ENCODE results near the gene SRBD1.

The SRBD1 gene

DNA sequence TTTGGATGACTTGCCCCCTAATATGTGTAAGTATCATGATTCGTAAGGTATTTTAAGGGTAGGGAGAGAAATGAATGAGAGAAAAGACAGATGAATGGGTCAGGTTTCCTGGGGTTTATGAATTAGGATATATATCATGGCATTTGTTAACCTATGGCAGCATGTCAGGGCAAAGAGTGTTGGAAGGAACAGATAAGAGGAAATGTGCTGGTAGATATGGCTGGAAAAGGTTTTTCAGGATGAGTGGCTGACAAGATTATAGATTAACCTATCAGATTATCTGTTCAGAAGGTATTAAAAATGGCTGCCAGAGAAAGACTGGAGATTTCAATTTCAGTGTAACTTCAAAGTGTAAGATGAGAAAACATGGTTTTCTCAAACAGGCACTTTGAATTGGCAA is 67.8 kb downstream of the SRBD1 start:
- DNase-seq, result no peak

DNA sequence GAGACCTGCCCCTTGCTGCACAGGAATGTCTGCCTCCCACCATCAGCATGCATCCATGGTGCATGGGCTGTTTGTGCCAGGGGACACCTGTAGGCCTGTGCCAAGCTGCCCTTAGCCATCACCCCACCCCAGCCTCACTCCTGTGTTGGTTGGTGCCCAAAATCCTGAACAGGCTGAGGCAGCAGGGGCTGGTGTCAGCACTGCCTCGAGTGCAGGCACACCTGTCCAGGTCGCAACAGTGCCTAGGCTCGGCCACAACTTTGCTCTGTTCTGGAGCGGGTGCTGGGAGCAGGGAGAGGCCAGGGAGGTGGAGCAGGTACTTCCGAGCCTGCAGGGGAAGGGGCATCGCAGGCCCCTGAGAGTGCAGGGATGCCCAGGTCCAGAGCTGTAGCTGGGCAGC is 69.1 kb downstream of the SRBD1 start:
- no peak for DNase-seq

- no peak for DNase-seq
Observed at GRCh38 chr2:45541450-45541849, 69.6 kb downstream of the SRBD1 start.

DNA sequence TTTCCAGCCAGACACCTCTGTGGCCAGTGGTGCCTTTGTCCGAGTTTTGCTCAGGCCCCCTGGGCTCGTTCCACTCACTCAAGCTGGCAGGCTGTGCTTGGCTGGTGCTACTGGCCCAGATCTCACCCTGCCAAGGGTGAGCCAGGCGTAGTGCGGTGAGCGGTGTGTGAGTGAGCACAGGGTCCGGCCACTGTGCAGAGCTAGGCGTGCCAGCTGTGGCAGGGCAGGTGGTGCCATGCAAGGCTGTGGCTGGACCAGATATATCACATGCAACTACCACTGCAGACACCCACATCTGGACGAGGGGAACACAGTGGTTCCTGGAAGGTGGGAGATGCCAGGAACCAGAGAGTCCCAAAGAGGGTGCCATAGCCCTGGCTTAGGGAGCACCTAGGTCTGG is 70.1 kb downstream of the SRBD1 start:
- no peak for DNase-seq

DNA sequence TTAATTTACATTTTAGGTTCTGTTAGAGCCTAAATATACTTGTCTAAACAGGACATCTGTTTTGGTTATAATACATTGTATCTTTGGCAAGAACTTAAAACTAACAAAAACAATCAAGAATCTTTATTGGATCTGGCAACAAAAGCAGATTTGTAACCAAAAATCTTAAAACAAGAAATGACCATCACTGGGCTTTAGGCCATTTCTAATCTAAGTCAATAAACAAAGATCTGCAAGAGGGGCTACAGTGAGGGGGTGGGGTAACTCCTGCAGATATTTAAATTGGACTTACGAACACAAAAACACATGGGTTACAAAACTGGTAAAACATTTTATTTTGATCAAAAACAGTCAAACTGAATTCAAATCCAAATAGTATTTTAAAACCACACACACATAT is 77.3 kb downstream of the SRBD1 start:
- DNase-seq, result no peak

GRCh38 chr2:45532181-45532580 is 78.9 kb downstream of the SRBD1 start:
- DNase-seq, result no peak

- DNase-seq, result no peak
Observed at GRCh38 chr2:45524016-45524415, 87.1 kb downstream of the SRBD1 start.

DNA sequence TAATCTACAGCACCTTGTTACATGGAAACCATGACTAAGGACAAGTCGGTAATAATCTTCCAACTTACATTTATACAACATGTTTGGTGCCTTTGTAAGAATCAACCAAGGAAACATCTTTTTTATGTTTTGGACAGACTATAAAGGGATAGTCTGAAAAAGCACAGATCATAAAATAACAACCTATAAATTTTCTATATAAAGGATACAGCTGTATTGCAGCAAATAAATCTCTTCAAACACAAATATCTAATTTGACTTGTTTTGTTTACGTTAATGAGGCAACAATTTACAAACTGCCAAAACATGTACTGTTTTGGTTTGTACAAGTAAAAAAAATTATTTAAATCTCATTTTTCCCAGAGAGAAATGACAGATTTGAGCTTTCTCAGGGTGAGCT is 92.5 kb downstream of the SRBD1 start:
- DNase-seq, result no peak

- no peak for DNase-seq
Observed at GRCh38 chr2:45510701-45511420, 100.2 kb downstream of the SRBD1 start.

- DNase-seq, result no peak
Observed at GRCh38 chr2:45506756-45507155, 104.3 kb downstream of the SRBD1 start.

GRCh38 chr2:45505138-45505537 is 105.9 kb downstream of the SRBD1 start:
- DNase-seq, result no peak

GRCh38 chr2:45498661-45499550 is 112.2 kb downstream of the SRBD1 start:
- DNase-seq, result no peak

DNA sequence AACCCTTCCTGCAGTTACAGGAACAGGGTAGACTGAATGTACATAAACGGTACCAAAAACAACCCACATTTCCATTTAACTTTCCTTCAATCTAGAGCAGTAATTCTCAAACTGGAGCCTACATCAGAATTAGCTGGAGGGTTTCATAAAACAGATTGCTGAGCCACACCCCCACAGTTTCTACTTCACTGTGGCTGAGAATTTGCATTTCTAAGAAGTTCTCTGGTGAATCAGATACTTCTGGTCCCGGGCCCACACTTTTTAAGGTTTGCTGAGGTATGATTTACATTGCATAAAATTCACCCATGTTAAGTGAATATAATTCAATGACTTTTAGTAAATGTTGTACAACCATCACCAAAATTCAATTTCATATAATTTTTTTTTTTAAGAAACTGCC is 113.7 kb downstream of the SRBD1 start:
- no peak for DNase-seq

DNA sequence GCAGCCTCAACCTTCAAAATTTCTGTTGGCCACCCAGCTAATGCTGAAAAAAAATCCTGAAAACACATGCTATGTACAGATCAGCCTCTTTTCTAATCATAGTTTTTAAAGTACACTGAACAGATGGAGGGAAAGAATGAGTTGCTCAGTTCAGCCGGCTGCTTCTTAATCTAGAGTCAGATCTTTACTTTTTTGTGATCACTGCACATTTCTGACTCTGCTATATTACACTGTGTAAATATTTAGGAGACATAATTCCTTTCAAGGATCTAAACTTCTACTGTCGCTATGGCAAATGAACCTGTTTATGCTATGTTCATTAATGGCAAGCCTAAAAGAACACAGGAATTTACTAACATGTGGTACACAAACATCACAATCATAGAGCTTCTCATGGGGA is 114.2 kb downstream of the SRBD1 start:
- no peak for DNase-seq

- no peak for DNase-seq
Observed at GRCh38 chr2:45494978-45495293, 116.1 kb downstream of the SRBD1 start.

DNA sequence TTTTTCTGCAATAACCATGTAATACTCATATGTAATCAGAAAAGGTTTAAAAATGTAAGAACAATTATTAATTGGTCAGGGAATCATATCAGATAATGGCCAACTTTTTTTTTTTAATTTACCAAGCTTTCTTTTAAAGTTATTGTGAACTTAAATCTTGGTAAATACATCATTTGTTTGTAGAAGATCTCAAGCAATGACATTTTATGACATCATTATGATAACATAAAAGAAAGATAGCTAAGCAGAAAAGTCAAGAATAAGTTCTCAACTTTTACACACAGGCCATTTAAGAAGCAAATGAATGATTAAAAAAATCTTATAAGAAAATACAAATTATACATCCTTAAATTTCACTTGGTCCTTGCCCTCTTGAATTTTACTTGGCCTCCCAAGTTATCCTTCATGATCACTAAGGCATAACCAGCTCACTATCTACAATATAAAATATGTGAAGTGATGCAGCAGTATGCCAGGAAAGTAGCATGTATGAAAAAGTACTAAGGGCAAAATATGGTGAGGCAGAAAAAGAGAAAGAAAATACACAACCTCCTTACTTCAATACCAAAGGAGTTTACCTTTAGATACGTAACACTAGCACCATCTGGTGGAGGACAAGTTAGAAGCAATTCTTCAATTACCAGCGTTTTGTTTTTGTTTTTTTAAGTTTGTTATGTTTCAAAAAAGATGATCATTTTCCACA is 116.6 kb downstream of the SRBD1 start:
- no peak for DNase-seq

- DNase-seq, result no peak
Observed at GRCh38 chr2:45484965-45485364, 126.1 kb downstream of the SRBD1 start.

- no peak for DNase-seq
Observed at GRCh38 chr2:45483997-45484396, 127.1 kb downstream of the SRBD1 start.

DNA sequence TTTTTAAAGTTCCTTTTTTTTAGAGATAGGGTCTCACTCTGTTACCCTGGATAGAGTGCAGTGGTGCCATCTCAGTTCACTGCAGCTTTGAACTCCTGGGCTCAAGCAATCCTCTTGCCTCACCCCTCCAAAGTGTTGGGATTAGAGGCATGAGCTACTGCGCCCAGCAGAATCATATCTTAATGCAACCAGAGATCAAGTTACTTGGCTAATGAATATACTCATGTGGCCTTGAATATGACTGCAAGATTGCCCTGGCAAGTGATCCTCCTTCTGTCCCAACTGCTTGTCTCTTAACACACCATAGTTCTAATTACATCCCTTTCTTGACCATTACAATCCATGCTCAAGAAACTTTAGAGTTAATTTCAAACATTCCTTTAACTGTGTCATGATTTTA is 133.5 kb downstream of the SRBD1 start:
- DNase-seq, result no peak

GRCh38 chr2:45470531-45470930 is 140.5 kb downstream of the SRBD1 start:
- DNase-seq, result no peak

- DNase-seq, result no peak
Observed at GRCh38 chr2:45469314-45470099, 141.6 kb downstream of the SRBD1 start.

- DNase-seq, result no peak
Observed at GRCh38 chr2:45468279-45468678, 142.8 kb downstream of the SRBD1 start.

DNA sequence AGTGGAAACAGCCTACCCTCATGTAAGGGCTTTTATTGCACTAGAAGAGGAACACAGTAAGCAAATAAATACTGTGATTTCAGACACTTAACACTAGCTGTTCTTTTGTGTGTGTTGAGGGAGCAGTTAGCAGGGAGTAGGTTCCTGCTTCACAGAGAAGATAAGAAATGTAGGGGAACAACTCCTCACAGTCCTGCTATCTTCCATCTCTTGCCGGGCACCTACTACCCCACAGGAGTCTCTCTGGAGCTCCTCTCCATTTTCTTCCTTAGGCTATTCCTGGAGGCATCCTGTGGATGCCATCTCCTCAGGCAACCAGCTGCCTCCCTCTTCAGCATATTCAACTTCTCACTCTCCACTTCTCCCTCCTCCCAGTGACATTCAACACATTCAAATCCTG is 145.0 kb downstream of the SRBD1 start:
- no peak for DNase-seq

Data from 8988T (cell line).